ENCODE results near the gene RNU1-4.
"Not testable (repeated sequence)": the region's sequence is repeated elsewhere in the genome, so short reads cannot be mapped to it uniquely, and the experiment has no call there.

The RNU1-4 gene

GRCh38 chr1:16727190-16728111, 12.9 kb upstream of the RNU1-4 start:
- DNase-seq (ENCODE audit: low read depth in 2 of 2, low spot score in 1 of 2) = no peak

- DNase-seq (ENCODE audit: low read depth in 2 of 2, low spot score in 1 of 2) = not testable (repeated sequence)
Observed at GRCh38 chr1:16728243-16728949, 11.9 kb upstream of the RNU1-4 start.

DNA sequence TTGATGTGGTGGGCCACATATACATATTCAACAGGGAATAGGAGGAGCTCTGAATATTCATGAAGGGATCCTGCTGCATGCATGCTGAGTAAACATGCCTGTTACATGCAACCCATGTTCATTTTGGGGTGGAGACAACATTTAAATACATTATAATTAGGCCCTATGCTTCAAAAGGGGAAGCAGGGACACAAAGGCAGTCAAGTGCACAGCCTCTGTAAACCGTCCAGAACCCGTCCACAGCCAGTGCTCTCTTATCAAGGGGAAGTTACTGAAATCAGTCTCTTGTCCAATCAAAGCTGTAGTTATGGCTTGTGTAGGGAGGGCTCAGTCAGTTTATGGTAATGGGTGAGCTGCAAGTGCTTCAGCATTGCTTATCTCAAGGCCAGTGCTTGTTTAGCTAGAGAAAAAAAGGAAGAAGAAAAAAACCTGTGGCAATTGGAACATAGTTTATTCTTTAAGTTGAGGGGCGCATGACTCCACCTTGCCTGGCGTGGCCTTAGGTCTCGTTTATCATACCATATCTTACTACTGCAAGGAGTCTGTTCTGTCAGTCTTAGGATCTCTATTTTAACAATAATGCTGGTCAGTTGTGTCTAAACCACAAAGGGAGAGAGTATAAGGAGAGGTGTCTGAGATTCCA, 7.9 kb upstream of the RNU1-4 start:
- DNase-seq (ENCODE audit: low read depth in 2 of 2, low spot score in 1 of 2) = not testable (repeated sequence)

DNA sequence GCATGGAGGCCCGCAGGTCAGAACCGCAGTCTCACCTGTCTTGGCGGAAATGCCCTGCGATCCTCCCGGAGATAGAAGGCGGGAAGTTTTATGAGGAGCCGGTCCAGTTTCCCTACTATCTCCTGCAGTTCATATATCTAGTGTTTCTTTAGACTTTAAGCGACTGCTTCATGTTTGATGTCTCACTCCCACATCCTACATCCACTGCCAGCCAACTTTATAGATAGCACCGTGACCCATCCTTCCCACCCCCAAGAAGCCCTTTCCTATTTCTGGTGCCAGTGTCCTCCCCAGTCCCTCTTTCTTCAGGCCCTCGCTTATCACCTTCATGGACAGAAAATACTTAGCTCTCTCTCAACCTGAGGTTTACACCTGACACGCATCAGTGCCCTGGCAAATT, 914 bp downstream of the RNU1-4 start:
- DNase-seq (ENCODE audit: low read depth in 2 of 2, low spot score in 1 of 2) = not testable (repeated sequence)

DNA sequence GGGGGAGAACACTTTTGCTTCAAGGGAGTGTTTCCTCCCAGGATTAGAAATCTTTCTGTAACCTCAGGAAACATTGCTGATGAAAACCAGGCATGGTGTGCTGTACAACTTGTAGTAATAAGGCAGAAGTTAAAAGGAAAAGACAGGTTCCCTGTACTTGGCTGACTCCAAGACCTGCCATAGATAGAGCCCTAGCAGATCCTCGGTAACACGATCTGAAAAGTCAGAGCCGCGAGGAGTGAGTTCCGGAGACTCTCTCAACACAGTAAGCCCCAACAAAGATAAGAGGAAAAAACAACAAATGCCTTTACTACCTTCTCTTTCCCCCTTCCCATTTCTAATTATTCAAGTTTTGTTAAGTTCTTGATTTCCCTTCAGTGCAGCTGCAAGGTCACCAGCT, 7.3 kb downstream of the RNU1-4 start:
- not testable (repeated sequence) for DNase-seq (ENCODE audit: low read depth in 2 of 2, low spot score in 1 of 2)

- not testable (repeated sequence) for DNase-seq (ENCODE audit: low read depth in 2 of 2, low spot score in 1 of 2)
Observed at GRCh38 chr1:16748710-16749109, 8.4 kb downstream of the RNU1-4 start.

GRCh38 chr1:16749910-16750888, 9.9 kb downstream of the RNU1-4 start:
- not testable (repeated sequence) for DNase-seq (ENCODE audit: low read depth in 2 of 2, low spot score in 1 of 2)

DNA sequence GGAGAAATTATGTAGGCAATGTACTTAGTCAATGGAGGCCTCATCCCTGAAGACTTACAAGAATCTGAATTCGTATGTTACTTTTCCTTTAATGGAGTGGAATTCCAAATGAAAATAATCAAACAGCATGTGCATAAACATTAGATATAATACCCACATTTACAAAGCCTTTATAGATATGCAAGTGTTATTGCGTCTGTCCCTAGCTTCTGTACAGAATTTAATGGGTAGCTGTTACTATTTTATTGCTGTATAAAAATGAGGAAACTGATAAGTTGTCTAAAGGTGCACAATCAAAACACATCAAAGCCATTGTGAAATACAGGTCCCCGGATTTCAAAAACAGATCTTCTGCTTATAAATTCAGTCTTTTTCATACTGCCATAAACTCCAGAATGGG, 12.5 kb downstream of the RNU1-4 start:
- not testable (repeated sequence) for DNase-seq (ENCODE audit: low read depth in 2 of 2, low spot score in 1 of 2)

GRCh38 chr1:16755385-16755784, 15.1 kb downstream of the RNU1-4 start:
- not testable (repeated sequence) for DNase-seq (ENCODE audit: low read depth in 2 of 2, low spot score in 1 of 2)

- DNase-seq (ENCODE audit: low read depth in 2 of 2, low spot score in 1 of 2) = not testable (repeated sequence)
Observed at GRCh38 chr1:16755932-16756331, 15.6 kb downstream of the RNU1-4 start.

DNA sequence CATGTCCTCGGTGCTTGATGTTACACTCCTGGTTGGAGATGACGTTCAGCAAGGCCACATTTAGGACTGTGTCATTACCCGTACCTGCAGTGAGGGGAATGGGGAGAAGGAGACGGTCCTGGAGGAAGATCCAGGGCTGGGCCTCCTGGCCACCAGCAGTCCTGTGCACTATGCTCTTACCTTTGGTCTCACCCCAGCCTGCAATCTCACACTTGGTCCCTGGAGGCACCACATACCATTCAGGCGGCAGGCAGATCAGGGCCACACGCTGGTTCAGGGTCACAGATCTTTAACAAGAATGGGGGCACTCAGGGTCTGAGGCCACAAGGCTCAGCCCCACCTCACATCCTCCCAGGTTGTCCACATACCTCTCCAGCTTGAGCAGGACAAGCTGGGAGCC, 17.3 kb downstream of the RNU1-4 start:
- not testable (repeated sequence) for DNase-seq (ENCODE audit: low read depth in 2 of 2, low spot score in 1 of 2)

- DNase-seq (ENCODE audit: low read depth in 2 of 2, low spot score in 1 of 2) = not testable (repeated sequence)
Observed at GRCh38 chr1:16758060-16758459, 17.7 kb downstream of the RNU1-4 start.

DNA sequence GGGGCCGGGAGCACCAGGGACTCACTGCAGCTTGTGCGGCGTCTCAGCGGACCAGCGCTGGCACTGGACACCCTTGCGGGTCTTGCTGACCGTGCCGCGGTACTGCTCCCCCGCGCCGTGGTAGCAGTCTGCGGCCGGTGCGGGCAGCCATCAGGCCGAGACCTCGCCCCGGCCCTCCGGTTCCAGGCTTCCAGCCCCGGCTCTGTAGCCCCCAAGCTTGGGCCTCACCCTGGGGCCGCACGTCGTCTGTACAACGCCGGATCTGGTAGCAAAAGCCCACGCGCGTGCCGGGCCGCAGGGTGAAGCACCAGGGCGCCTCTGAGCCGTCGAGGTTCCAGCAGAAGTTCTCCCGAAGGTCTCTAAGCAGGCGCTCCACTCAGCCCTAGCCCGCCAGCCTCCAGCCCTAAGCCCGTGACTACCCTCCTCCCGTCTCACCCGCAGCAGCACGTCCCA, 18.8 kb downstream of the RNU1-4 start:
- not testable (repeated sequence) for DNase-seq (ENCODE audit: low read depth in 2 of 2, low spot score in 1 of 2)

GRCh38 chr1:16759650-16760455, 19.5 kb downstream of the RNU1-4 start:
- not testable (repeated sequence) for DNase-seq (ENCODE audit: low read depth in 2 of 2, low spot score in 1 of 2)

- not testable (repeated sequence) for DNase-seq (ENCODE audit: low read depth in 2 of 2, low spot score in 1 of 2)
Observed at GRCh38 chr1:16760456-16760765, 20.1 kb downstream of the RNU1-4 start.

GRCh38 chr1:16760801-16761200, 20.5 kb downstream of the RNU1-4 start:
- DNase-seq (ENCODE audit: low read depth in 2 of 2, low spot score in 1 of 2) = not testable (repeated sequence)

DNA sequence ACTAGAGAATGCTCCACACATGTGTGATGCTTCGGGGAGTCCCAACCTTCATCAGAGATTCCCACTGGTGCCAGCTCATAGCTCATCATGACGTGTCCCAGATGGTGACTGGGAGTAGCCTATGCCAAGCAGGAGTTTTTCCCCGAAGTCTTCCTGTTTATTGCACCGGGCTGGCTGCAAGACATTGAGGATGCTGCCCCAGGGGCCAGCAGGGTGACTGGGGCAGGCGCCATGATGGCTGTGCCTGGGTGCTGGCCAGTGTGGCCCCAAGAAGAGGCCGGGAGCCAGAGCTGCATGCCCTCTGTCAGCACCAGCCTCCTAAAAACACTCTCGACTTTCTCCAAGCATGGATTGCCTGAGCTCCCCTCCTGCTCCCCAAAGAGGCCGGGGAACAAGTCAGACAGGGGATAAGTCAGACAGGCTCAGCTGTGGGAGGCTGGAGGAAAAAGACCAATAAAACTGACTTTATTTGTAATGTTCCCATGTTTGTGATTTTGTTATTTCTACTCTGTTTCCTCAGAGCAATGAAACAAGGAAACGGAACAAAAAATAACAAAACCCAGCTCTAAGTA, 24.0 kb downstream of the RNU1-4 start:
- DNase-seq (ENCODE audit: low read depth in 2 of 2, low spot score in 1 of 2) = not testable (repeated sequence)

DNA sequence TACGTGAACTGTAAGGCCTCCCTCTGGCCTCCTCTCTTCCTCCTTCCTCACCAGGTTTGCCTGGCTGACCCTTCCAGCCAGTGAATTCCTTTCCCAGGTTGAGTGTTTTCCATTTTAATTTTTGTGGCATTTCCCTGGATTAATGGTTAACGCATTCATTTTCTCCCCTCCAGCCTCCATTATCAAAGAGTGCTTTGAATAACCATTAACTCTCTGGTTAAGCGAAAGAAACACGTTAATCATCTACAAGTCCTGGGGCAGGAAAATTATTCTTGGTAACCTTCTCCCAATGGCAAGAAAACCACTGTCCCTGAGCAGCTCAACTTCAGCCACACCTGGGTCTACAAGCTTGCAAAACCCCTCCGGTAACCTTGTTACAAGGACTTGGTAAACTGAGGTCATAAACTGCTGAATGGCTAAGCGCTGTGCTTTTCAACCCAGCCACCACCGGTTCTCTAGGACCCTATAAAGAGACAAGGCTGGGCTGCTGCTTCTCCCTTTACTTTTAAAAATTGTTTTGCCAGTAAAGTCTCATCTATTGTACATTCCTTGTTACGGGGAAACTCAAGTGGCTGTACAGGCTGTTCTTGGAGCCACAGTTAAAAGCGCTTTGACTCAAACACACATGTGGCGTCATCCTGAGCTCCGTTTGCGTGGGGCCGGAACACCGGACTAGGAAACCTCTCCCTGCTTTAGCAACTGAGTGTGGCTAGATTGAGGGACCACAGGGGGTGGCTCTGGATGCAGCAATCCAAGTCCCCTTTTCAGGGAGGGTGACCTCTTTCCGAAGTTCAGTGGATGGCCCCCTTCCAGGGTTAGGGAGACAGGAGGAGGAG, 24.7 kb downstream of the RNU1-4 start:
- DNase-seq (ENCODE audit: low read depth in 2 of 2, low spot score in 1 of 2) = not testable (repeated sequence)

Measured in stimulated activated CD8-positive, alpha-beta memory T cell treated with anti-CD3 and anti-CD28 coated beads, Interleukin-4, amount 100 ng/mL, for 1 hour (primary cell).